ENCODE data around the gene RABGGTB.
"Not testable (repeated sequence)": the region's sequence is repeated elsewhere in the genome, so short reads cannot be mapped to it uniquely, and the experiment has no call there.

The RABGGTB gene

DNA sequence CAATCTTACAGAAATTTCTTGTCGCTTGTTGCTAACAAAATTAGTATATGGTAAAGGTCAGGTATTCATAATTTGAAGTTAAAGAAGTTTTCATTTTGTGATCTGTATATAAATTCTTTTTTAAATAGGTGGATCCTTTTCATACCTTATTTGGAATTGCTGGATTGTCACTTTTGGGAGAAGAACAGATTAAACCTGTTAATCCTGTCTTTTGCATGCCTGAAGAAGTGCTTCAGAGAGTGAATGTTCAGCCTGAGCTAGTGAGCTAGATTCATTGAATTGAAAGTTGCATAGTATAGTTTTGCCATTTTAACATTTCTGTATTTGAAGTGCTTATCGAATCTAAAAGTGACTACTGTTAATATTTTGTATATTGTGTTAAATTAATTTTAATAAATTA, 8.3 kb downstream of the RABGGTB start:
- no peak for DNase-seq (ENCODE audit: low read depth, low spot score)

DNA sequence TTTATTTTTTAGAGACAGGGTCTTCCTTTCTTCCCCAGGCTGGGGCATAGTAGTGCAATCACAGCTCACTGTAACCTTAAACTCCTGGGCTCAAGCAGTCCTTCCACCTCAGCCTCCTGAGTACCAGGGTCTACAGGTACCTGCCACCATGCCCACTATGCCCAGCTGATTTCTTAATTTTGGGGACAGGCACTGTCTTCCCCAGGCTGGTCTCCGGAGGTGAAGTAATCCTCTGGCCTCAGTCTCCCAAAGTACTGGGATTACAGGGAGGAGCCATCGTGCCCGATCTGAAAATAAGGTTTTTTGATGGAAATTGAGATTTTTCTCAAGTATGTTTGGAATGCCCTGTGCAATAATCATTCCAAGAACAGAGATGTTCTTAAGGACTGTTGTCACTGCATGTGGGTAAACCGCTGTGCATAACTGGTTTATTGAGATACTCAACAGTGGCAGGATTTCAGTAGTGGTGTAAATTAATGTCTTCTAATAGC, 9.7 kb downstream of the RABGGTB start:
- no peak overlapping the region for H3K27ac ChIP-seq
- no peak for DNase-seq (ENCODE audit: low read depth, low spot score)

More for the DNA sequence above, 8.3 kb downstream of the RABGGTB start:
- H3K27ac ChIP-seq: no peak overlapping the region

DNA sequence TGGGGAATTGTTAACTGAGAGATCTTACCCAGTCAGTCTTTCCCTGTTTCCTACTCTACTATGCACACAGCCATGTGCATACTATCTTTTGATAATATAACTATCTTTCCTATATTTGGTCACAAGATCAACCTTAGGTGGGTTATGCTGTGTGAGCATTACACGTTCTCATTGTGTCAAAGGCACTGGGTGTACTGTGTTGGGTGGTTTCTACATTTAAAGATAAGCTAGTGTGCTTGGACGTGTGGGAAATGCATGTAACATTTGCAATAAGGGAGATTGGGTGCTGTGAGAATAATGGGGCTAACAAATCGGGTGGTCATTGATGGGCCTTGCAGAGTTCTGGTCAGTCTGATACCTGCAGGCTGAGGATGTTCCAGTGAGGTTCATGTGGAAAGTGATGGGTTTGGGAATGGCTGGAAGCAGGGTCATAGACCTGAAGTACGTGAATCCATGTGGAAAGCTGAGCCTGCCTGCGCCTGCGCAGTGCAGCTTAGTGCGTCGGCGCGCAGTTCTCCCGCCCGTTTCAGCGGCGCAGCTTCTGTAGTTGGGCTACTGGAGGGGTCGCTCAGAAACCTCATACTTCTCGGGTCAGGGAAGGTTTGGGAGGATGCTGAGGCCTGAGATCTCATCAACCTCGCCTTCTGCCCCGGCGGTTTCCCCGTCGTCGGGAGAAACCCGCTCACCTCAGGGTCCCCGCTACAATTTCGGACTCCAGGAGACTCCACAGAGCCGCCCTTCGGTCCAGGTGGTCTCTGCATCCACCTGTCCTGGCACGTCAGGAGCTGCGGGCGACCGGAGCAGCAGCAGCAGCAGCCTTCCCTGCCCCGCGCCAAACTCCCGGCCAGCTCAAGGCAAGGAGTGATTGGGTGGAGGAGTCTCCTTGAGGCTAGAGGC, 10.6 kb downstream of the RABGGTB start, which contains the start of gene MSH4:
Gene MSH4 (plus strand): TSS at position 507 of the 897 bp plus-strand sequence. CDS start 104 bp downstream, at position 611.
- no peak within 1 kb of the TSS for H3K27ac ChIP-seq
- DNase-seq (ENCODE audit: low read depth, low spot score): no peak

DNA sequence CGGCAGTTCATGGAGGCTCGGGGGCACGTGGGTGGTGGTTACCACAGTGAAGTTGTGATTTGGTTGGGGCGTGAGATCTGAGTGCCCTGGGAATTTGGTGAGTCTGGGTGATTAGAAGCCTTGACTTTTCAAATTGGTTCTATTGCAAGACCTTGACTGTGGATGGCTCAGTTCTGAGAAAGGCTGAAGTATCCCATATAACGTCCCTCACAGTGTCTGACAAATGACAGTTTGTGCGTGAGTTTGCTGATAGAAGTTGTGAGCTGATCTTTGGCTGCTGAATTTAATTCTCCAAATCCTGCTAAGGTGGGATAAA, 11.2 kb downstream of the RABGGTB start:
- no peak for DNase-seq (ENCODE audit: low read depth, low spot score)
- no peak overlapping the region for H3K27ac ChIP-seq

DNA sequence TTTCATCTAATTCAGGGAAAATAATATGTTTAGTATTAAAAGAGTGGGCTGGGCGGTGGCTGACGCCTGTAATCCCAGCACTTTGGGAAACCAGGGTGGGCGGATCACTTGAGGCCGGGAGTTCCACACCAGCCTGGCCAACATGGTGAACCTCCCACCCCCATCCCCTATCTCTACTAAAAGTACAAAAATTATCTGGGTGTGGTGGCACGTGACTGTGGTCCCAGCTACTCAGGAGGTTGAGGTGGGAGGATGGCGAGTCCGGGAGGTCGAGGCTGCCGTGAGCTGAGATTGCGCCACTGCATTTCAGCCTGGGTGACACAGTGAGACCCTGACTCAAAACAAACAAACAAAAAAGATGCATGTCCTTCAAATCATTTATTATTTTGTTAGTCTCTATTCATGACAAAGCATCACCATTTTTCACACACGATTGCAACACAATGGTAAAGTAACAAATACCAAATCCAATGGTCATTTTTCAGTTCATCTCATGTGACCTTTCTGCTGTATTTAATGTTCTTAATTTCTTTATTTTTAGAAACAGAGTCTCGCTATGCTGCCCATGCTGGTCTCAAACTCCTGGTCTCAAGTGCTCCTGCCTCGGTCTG, 11.7 kb downstream of the RABGGTB start:
- H3K27ac ChIP-seq: no peak overlapping the region

DNA sequence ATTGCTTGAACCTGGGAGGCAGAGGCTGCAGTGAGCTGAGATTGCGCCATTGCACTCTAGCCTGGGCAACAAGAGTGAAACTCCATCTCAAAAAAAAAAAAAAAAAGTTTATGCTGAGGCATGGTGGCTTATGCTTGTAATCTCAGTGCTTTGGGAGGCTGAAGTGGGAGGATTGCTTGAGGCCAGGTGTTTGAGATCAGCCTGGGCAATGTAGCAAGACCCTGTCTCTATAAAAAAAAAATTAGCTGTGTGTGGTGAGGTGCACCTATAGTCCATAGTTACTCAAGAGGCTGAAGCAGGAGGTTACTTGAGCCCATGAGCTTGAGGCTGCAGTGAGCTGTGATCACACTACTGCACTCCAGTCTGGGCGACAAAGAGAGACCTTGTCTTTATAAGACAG, 15.4 kb downstream of the RABGGTB start:
- not testable (repeated sequence) for H3K27ac ChIP-seq; DNase-seq (ENCODE audit: low read depth, low spot score)

More for the DNA sequence above, 11.7 kb downstream of the RABGGTB start:
- DNase-seq (ENCODE audit: low read depth, low spot score): no peak

DNA sequence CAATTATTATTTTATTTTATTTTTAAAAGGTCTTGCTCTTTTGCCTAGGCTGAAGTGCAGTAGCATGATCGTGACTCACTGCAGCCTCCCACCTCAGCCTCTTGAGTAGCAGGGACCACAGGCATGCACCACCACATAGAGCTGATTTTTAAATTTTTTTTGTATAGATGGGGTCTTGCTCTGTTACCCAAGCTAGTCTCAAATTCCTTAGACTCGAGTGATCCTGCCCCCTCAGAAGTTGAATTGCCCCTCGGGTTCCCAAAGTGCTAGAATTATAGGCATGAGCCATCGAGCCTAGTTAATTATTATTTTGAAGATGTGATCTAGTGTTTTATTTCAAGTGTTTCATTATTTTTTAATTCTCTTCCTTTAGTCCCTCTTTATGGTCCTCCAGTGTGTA, 22.9 kb downstream of the RABGGTB start:
- DNase-seq (ENCODE audit: low read depth, low spot score): no peak
- H3K27ac ChIP-seq: no peak overlapping the region

DNA sequence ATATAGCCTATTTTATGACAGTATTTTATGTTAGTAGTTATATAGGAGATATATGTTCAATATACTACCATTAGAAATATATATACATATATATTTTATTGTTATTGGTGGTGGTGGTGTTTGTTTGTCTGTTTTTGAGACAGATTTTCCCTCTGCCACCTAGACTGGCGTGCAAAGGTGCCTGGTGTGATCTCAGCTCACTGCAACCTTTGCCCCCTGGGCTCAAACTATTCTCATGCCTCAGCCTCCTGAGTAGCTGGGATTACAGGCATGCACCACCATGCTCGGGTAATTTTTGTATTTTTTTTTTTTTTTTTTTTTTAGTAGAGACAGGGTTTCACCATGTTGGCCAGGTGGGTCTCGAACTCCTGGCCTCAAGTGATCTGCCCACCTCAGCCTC, 24.1 kb downstream of the RABGGTB start:
- not testable (repeated sequence) for H3K27ac ChIP-seq; DNase-seq (ENCODE audit: low read depth, low spot score)

DNA sequence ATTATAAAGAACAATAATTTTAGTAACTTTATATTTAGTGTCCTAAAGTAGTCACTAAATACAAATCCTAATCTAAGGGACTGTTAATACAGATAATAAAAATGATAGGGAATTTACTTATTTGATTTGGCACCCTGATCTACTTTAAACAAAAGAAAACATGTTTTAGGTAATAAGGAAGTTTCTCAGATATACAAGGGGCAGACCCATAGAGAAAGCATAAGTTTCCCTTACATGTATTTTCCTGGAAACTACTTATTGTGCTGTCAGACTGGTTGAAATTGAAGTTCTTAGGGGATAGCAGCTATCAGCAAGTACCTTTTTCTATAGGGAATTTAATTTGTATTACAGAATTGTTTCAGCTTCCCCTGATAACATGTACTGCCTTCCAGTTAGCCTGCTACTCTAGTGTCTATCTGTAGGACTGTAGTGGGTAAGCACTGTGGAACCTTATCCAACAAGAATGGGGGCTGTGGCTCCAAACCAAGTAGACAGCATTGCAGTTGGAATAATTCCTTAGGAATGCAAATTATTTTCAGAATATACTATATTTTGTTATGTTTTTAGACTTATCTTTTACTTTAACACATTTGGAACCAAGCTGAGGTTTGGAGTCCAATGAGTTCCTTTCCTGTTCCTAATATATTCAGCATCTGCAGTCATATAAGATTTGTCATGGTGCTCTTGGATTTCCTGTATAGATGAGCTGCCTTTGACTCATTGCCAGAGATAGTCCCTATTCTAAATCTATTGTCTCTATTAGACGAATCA, 25.3 kb downstream of the RABGGTB start:
- peak overlapping the region; percentile 3 for H3K27ac ChIP-seq
- DNase-seq (ENCODE audit: low read depth, low spot score): no peak

DNA sequence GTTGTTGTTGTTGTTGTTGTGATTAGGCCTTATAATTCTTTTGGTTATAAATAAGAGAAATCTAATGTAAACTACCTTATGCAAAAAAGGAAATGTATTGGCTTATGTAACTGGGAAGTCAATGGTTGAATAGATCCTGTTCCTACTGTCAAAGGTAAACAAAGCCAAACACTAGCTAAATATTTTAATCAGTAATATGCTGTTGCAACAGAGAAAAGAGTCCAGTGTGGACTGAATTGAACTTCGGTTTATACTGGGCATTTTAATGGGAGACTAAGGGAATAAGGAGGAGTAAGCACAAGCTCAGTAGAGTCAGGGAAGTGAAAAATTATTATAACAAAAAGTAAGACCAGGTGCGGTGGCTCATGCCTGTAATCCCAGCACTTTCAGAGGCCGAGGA, 26.0 kb downstream of the RABGGTB start:
- peak overlapping the region; percentile 3 for H3K27ac ChIP-seq
- no peak for DNase-seq (ENCODE audit: low read depth, low spot score)

DNA sequence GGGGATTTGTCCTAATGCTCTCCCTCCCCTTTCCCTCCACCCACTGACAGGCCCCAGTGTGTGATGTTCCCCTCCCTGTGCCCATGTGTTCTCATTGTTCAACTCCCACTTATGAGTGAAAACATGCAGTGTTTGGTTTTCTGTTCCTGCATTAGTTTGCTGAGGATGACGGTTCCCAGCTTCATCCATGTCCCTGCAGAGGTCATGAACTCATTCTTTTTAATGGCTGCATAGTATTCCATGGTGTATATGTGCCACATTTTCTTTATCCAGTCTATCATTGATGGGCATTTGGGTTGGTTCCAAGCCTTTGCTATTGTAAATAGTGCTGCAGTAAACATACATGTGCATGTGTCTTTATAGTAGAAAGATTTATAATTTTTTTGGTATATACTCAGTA, 37.5 kb downstream of the RABGGTB start:
- H3K27ac ChIP-seq; DNase-seq (ENCODE audit: low read depth, low spot score): not testable (repeated sequence)

DNA sequence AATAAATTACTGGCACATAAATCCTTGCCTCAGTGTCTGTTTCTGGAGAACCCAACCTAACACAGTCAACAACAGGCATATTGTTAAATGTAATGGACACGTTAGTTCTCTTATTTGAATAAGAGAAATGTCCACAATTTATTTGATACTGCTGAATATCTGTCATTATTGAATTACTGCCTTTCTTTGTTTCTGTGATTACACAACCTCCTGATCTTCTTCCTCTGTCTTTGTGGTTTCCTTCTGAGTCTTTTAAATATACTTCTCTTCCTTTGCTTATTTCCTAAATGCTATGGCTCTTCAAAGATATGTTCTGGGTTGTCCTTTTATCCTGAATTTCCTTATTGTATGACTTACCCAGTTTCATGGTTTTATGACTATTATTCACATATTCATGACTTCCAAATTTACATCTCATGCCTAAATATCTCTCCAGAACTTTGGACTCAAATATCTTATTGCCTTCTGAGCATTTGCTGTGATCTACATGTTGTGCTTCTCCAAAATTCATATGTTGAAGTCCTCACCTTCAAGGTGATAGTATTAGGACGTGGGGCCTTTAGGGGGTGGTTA, 50.6 kb downstream of the RABGGTB start:
- no peak for DNase-seq (ENCODE audit: low read depth, low spot score)
- no peak overlapping the region for H3K27ac ChIP-seq

DNA sequence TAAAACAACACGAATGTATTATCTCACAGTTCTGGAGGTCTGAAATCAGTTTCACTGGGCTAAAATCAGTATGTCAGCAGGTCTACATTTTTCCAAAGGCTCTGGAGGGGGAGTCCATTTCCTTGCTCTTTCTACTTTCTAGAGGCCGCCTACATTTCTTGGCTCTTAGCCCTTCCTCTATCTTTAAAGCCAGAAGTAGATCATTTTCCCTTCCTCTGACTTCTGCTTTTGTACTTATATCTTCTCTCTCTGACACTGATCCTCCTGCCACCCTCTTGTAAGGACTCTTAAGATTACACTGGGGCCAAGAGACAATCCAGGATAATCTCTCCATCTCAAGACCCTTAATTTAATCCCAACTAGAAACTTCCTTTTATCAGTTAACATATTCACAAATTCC, 52.0 kb downstream of the RABGGTB start:
- no peak for DNase-seq (ENCODE audit: low read depth, low spot score)
- no peak overlapping the region for H3K27ac ChIP-seq

DNA sequence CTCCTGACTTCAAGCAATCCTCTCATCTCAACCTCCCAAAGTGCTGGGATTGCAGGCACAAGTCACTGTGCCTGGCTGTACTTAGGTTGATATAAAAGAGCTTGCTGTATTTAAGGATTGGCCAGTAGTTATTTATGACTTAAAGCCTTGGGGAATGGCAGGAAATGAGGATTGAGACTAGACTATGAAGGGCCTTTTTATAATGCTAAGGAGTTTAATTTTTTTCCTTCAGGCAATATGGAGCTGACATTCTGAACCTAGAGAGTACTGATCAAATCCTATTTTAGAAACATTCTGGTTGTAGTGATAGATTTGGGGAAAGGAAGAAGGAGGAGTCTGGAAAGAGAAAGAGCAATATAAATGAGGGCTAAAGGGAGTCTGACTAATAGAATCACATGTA, 55.4 kb downstream of the RABGGTB start:
- no peak overlapping the region for H3K27ac ChIP-seq
- no peak for DNase-seq (ENCODE audit: low read depth, low spot score)

Data from epithelial cell of prostate (primary cell).